22Rv1 (cell line): ENCODE measurements around the gene GRSF1.

Experiments
- ZFX ChIP-seq: fragments of 450-650 bp; IDR thresholded peaks from 2 replicates; pipeline ENCODE4 v1.6.1; 2017; ENCODE audit warnings: antibody characterized with exemption, borderline replicate concordance
- TF ChIP-seq, protein P1 (sequence below): fragments of 450-650 bp; IDR thresholded peaks from 2 replicates; pipeline ENCODE4 v1.5.1; 2017; ENCODE audit warnings: mild to moderate bottlenecking

- TF ChIP-seq, protein P1, sequence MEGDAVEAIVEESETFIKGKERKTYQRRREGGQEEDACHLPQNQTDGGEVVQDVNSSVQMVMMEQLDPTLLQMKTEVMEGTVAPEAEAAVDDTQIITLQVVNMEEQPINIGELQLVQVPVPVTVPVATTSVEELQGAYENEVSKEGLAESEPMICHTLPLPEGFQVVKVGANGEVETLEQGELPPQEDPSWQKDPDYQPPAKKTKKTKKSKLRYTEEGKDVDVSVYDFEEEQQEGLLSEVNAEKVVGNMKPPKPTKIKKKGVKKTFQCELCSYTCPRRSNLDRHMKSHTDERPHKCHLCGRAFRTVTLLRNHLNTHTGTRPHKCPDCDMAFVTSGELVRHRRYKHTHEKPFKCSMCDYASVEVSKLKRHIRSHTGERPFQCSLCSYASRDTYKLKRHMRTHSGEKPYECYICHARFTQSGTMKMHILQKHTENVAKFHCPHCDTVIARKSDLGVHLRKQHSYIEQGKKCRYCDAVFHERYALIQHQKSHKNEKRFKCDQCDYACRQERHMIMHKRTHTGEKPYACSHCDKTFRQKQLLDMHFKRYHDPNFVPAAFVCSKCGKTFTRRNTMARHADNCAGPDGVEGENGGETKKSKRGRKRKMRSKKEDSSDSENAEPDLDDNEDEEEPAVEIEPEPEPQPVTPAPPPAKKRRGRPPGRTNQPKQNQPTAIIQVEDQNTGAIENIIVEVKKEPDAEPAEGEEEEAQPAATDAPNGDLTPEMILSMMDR, result no peak
- TF ChIP-seq ZFX, result no peak
These were observed 3.6 kb downstream of the GRSF1 start for GRCh38 chr4:70836081-70836480.
